ENCODE results near the gene NUMBL. TPM values are rescaled to one million over a fixed set of nuclear protein-coding genes. Genes with fewer than 3 reads are reported as not detected.
A peak's percentile ranks its signal among the peaks of the same experiment; 100 is the strongest.

Gene NUMBL
- total and polyA plus RNA-seq, 9 of the 15 experiments (the other 6 are each of a cell fraction or from before 2014, with no cell fraction given) = 0.39 to 38.6 (median 6.6) TPM

- no peak for TF ChIP-seq NR2C1 (IDR thresholded peaks at IDR 0.05)
- TF ChIP-seq NR2C1 (tag; IDR thresholded peaks at IDR 0.05) = no peak
- peak; percentile 83; the same call in 1 of the 2 replicates for TF ChIP-seq PHF8 (IDR thresholded peaks at IDR 0.05; ENCODE audit: borderline replicate concordance, low read length)
- no peak for TF ChIP-seq SRSF7 (optimal IDR thresholded peaks at IDR 0.05; ENCODE audit: low read depth, low read length)
- TF ChIP-seq MEF2D (tag; conservative IDR thresholded peaks at IDR 0.05; ENCODE audit: low read depth) = no peak
- TF ChIP-seq NRF1 (conservative IDR thresholded peaks at IDR 0.05 in 1 of 2, IDR thresholded peaks at IDR 0.05 in 1 of 2) = peak; percentile 56 to 67
- TF ChIP-seq SREBF2 (CRISPR knock-in tag; IDR thresholded peaks at IDR 0.05) = no peak
- TF ChIP-seq SMARCB1 (IDR thresholded peaks at IDR 0.05; ENCODE audit: insufficient read length, low read depth) = no peak
- TF ChIP-seq ZBTB8A (IDR thresholded peaks at IDR 0.05; ENCODE audit: partially characterized antibody) = no peak
- TF ChIP-seq EP300 (IDR thresholded peaks at IDR 0.05; ENCODE audit: low read length) = no peak
- peak; percentile 96 for TF ChIP-seq GATAD2B (IDR thresholded peaks at IDR 0.05; ENCODE audit: borderline replicate concordance)
- no peak for TF ChIP-seq ZBTB17 (CRISPR knock-in tag; IDR thresholded peaks at IDR 0.05)
- TF ChIP-seq ZNF217 (CRISPR knock-in tag; IDR thresholded peaks at IDR 0.05) = no peak
- TF ChIP-seq CSDE1 (IDR thresholded peaks at IDR 0.05) = no peak
- no peak for TF ChIP-seq CHD1 (IDR thresholded peaks at IDR 0.05; ENCODE audit: low read length)
- no peak for TF ChIP-seq DPF2 (IDR thresholded peaks at IDR 0.05)
- TF ChIP-seq ZNF121 (CRISPR knock-in tag; conservative IDR thresholded peaks at IDR 0.05) = no peak
- TF ChIP-seq ZSCAN32 (CRISPR knock-in tag; IDR thresholded peaks at IDR 0.05) = no peak
- TF ChIP-seq ILF3 (IDR thresholded peaks at IDR 0.05; ENCODE audit: borderline replicate concordance) = no peak; the same call in 1 of the 2 replicates
- TF ChIP-seq ERF (CRISPR knock-in tag; IDR thresholded peaks at IDR 0.05) = no peak
- TF ChIP-seq ZNF316 (IDR thresholded peaks at IDR 0.05) = no peak
- no peak for TF ChIP-seq GATAD2A (IDR thresholded peaks at IDR 0.05)
- TF ChIP-seq RBM25 (IDR thresholded peaks at IDR 0.05; ENCODE audit: low read depth, low read length, severe bottlenecking) = no peak
- no peak for TF ChIP-seq MCM3 (IDR thresholded peaks at IDR 0.05)
- no peak for TF ChIP-seq EZH2 (IDR thresholded peaks at IDR 0.05; ENCODE audit: borderline replicate concordance, low read depth, low read length)
- no peak for TF ChIP-seq SP2 (IDR thresholded peaks at IDR 0.05; ENCODE audit: extremely low read depth, low read depth, low read length, poor library complexity, severe bottlenecking)
- no peak for TF ChIP-seq ETV6 (IDR thresholded peaks at IDR 0.05; ENCODE audit: borderline replicate concordance in 1 of 2, low read depth in 2 of 2, low read length in 1 of 2)
- TF ChIP-seq ETV6 (CRISPR knock-in tag; IDR thresholded peaks at IDR 0.05; ENCODE audit: borderline replicate concordance) = no peak
- peak; percentile 89 for TF ChIP-seq GABPB1 (CRISPR knock-in tag; IDR thresholded peaks at IDR 0.05)
- no peak for TF ChIP-seq XRCC3 (IDR thresholded peaks at IDR 0.05)
- TF ChIP-seq HDAC6 (IDR thresholded peaks at IDR 0.05; ENCODE audit: low read depth, low read length) = no peak
- TF ChIP-seq ZFP91 (CRISPR knock-in tag; IDR thresholded peaks at IDR 0.05) = 0 out of 2 replicates have a peak, but pooled peaks have one; percentile 30
These were observed 26.3 kb upstream of the NUMBL start, which contains the start of the genes COQ8B and ITPKC (continued) for GRCh38 chr19:40716482-40717324.

Data from K562 (cell line).